ENCODE measurements around the gene SMPX.

The SMPX gene

GRCh38 chrX:21715337-21715736, 42.6 kb downstream of the SMPX start:
- no peak for DNase-seq (ENCODE audit: low read depth, low spot score)

GRCh38 chrX:21711848-21712197, 46.1 kb downstream of the SMPX start:
- no peak for DNase-seq (ENCODE audit: low read depth, low spot score)

GRCh38 chrX:21711129-21711847, 46.6 kb downstream of the SMPX start:
- no peak for DNase-seq (ENCODE audit: low read depth, low spot score)

GRCh38 chrX:21708116-21708515, 49.8 kb downstream of the SMPX start:
- no peak for DNase-seq (ENCODE audit: low read depth, low spot score)

GRCh38 chrX:21705225-21705624, 52.7 kb downstream of the SMPX start:
- DNase-seq (ENCODE audit: low read depth, low spot score): no peak

- no peak for DNase-seq (ENCODE audit: low read depth, low spot score)
These were observed 55.2 kb downstream of the SMPX start for GRCh38 chrX:21702725-21703124.

GRCh38 chrX:21700967-21701366, 56.9 kb downstream of the SMPX start:
- DNase-seq (ENCODE audit: low read depth, low spot score): no peak

- no peak for DNase-seq (ENCODE audit: low read depth, low spot score)
These were observed 57.6 kb downstream of the SMPX start for GRCh38 chrX:21700275-21700674.

- DNase-seq (ENCODE audit: low read depth, low spot score): no peak
These were observed 58.8 kb downstream of the SMPX start for GRCh38 chrX:21699136-21699535.

GRCh38 chrX:21698272-21698671, 59.6 kb downstream of the SMPX start:
- DNase-seq (ENCODE audit: low read depth, low spot score): no peak

GRCh38 chrX:21691512-21692018, 66.4 kb downstream of the SMPX start:
- DNase-seq (ENCODE audit: low read depth, low spot score): no peak

GRCh38 chrX:21683941-21684340, 74.0 kb downstream of the SMPX start:
- DNase-seq (ENCODE audit: low read depth, low spot score): no peak

GRCh38 chrX:21678048-21678612, 79.8 kb downstream of the SMPX start:
- DNase-seq (ENCODE audit: low read depth, low spot score): no peak

- no peak for DNase-seq (ENCODE audit: low read depth, low spot score)
These were observed 82.0 kb downstream of the SMPX start for GRCh38 chrX:21675931-21676330.

- no peak for DNase-seq (ENCODE audit: low read depth, low spot score)
These were observed 83.3 kb downstream of the SMPX start for GRCh38 chrX:21674430-21675186.

- no peak for DNase-seq (ENCODE audit: low read depth, low spot score)
These were observed 91.2 kb downstream of the SMPX start for GRCh38 chrX:21666679-21667078.

- DNase-seq (ENCODE audit: low read depth, low spot score): no peak
These were observed 91.7 kb downstream of the SMPX start for GRCh38 chrX:21666252-21666651.

- no peak for DNase-seq (ENCODE audit: low read depth, low spot score)
These were observed 95.2 kb downstream of the SMPX start for GRCh38 chrX:21662761-21663160.

- no peak for DNase-seq (ENCODE audit: low read depth, low spot score)
These were observed 96.6 kb downstream of the SMPX start for GRCh38 chrX:21661316-21661715.

GRCh38 chrX:21660156-21660555, 97.8 kb downstream of the SMPX start:
- no peak for DNase-seq (ENCODE audit: low read depth, low spot score)

- no peak for DNase-seq (ENCODE audit: low read depth, low spot score)
These were observed 98.6 kb downstream of the SMPX start for GRCh38 chrX:21659320-21659719.

GRCh38 chrX:21658746-21659145, 99.2 kb downstream of the SMPX start:
- DNase-seq (ENCODE audit: low read depth, low spot score): no peak

All from iPS DF 19.7 (cell line).